ENCODE results near the gene HK3.

HK3 gene, protein sequence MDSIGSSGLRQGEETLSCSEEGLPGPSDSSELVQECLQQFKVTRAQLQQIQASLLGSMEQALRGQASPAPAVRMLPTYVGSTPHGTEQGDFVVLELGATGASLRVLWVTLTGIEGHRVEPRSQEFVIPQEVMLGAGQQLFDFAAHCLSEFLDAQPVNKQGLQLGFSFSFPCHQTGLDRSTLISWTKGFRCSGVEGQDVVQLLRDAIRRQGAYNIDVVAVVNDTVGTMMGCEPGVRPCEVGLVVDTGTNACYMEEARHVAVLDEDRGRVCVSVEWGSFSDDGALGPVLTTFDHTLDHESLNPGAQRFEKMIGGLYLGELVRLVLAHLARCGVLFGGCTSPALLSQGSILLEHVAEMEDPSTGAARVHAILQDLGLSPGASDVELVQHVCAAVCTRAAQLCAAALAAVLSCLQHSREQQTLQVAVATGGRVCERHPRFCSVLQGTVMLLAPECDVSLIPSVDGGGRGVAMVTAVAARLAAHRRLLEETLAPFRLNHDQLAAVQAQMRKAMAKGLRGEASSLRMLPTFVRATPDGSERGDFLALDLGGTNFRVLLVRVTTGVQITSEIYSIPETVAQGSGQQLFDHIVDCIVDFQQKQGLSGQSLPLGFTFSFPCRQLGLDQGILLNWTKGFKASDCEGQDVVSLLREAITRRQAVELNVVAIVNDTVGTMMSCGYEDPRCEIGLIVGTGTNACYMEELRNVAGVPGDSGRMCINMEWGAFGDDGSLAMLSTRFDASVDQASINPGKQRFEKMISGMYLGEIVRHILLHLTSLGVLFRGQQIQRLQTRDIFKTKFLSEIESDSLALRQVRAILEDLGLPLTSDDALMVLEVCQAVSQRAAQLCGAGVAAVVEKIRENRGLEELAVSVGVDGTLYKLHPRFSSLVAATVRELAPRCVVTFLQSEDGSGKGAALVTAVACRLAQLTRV

DNA sequence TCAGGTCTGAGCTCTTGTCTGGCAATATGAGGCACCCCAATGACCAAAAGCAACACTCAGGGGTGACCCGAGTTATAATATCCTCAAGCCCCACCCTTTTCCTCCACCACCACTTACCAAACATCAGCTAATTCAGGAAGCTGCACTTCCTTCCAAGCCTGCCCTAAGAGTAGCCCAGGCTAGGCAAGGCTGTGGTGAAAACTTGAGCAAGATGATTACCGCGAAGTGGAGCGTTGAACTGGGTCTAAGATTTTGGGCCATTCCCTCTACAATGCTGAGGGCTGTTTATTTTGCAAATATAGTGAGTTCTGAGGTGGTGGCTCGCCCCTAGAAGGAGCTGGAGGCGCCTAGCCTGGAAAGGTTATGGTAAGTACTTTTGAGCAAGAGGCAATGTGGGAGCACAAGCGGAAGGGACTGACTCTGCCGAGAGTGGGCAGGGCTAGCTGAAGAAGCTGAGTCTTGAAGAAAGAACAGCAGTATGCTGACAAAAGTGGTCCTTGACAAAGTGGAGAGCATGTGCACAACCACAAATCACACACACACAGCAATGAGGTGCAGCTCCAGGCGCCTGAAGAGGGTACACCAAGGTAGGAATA, at the start of gene HK3:
TSS of gene HK3 (minus strand) at position 51 of the 596 bp plus-strand sequence. CDS start 3,187 bp downstream, outside the sequence.
- DNase-seq, result no peak

- DNase-seq, result no peak
These were observed 49.3 kb upstream of the HK3 start for GRCh38 chr5:176948458-176948857.

- DNase-seq, result no peak
These were observed 48.7 kb upstream of the HK3 start for GRCh38 chr5:176947847-176948246.

- no peak for DNase-seq
These were observed 45.1 kb upstream of the HK3 start for GRCh38 chr5:176944268-176944667.

GRCh38 chr5:176943816-176944215, 44.7 kb upstream of the HK3 start:
- no peak for DNase-seq

GRCh38 chr5:176941951-176942350, 42.8 kb upstream of the HK3 start:
- DNase-seq, result no peak

GRCh38 chr5:176938472-176938871, 39.3 kb upstream of the HK3 start:
- DNase-seq, result no peak

DNA sequence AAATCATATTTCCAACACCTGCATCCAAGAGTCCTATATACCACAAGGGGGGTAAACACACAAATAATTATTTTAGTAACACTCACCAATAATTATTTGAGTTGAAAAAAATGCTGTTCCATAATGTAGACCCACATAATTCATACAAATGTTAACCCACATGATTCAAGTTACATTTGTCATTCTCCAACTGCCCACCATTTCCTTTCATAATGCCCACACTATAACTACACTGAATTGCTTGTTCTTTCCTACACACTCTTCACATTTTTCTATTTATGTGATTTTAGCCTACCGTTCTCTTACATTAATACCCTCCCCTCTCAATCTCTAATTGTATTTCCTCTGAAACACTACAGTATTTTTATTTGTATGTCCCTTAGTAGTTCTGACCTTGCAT, 35.9 kb upstream of the HK3 start:
- no peak for DNase-seq

DNA sequence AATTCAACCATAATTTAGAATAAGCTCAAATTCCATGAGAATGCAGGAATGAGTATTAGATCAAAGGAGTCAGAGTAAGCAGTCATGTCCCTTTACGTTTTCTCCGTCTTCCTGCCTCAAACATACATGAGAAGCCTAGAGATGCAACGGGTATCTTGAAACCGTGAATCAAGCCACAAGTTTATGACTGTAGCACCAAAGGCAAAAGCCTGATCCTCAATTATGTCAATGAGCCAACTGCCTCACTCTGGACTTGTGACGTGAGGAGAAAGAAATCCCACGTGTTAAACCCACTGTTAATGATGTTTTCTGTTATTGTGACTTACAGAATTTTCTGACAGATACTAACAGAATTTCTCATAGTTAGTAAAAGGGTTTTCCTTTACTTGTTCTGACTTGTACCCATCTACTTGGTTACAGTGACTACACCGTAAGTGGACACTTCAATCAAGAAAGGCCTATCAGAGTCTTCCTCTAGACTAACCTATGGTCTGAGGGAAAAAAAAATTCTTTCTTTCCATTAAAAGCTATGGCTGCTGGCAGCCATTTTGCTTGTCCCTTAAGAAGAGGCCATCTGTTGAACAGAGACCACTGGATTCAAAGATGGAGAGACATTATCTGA, 35.3 kb upstream of the HK3 start:
- no peak for DNase-seq

- no peak for DNase-seq
These were observed 30.5 kb upstream of the HK3 start for GRCh38 chr5:176929654-176930053.

DNA sequence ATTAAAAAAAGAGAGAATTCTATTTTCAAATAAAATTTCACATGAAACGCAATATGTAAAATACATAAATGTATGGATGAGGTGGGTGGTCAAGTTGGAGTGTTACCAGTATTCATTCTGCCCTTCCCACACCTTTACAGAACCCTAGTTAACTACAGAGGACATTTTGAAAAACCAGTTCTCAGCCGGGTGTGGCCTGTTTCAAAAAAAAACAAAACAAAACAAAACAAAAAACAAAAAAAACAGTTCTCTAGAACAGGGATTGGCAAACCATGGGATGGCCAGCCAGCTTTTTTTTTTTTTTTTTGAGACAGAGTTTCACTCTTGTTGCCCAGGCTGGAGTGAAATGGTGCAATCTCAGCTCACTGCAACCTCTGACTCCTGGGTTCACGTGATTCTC, 28.4 kb upstream of the HK3 start:
- DNase-seq, result no peak

DNA sequence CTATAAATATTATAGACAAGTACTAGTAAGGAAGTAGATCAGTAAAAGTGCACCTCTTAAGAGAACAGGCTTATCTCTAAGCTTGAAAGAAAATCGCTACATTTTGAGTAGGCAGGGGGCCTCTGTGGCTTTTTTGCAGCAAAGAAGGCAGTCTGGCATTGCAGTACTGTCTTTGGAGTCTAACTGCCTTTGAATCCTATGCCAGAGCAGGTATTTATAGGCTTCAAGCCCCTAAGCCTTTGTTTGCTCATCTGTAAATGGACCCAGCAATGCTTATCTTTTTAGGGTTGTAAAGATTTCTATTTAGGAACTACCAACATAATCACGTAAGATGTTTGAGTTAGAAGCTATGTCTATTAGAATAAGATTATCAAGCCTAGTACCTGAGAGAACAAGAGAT, 23.7 kb upstream of the HK3 start:
- DNase-seq, result no peak

DNA sequence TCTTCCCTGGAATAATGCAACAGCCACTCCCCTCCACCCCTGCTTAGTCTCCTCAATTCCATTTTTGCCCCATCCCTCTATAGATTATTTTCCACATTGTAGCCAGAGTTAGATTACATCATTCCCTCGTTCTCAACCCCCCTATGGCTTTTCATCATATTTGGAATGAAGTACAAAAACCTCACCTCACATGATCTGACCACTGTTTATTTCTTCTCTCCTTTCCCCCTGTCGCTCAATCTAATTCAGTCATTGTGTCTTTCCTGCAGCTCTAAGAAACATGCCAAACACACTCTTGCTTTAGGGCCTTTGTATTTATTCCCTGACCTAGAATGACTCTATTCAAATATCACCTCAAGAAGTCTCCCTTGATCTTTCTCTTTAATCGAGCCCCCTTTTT, 22.6 kb upstream of the HK3 start:
- no peak for DNase-seq

GRCh38 chr5:176918613-176919012, 19.5 kb upstream of the HK3 start:
- DNase-seq, result no peak

GRCh38 chr5:176916337-176916736, 17.2 kb upstream of the HK3 start:
- peak; percentile 63 for DNase-seq

GRCh38 chr5:176915906-176916305, 16.8 kb upstream of the HK3 start:
- DNase-seq, result no peak

GRCh38 chr5:176912115-176912514, 13.0 kb upstream of the HK3 start:
- DNase-seq, result no peak

DNA sequence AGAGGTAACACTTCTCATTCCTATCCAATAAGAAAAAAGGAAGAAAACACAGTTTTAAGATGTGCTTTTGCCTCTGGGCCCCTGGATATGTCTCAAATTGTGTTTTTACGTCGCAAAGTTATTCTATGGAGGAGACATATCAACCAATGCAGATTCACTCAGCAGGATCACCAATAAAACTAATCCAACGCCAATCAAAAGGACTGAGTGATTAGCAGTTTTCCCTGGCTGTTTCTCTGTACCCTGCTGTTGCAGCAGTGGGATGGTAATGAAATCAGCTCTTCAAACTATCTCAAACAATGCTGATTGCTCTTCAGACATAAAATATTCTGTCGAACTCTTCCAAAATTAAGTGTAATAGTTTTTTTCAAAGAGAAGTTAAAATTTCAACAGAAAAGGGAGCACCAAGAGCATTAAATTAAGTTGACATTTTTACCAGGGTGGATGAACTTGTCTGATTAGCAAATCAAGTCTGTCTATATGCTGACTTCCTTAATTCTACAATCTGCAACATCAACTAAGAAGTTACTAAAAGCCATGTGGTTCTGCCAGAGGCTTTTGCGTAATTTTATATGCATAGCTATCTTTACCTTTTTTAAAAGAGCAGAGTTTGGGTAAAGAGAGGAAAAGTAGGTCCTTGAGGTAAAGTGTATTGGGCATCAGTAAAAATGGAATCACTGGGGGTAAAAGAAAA, 9.7 kb upstream of the HK3 start:
- no peak for DNase-seq

DNA sequence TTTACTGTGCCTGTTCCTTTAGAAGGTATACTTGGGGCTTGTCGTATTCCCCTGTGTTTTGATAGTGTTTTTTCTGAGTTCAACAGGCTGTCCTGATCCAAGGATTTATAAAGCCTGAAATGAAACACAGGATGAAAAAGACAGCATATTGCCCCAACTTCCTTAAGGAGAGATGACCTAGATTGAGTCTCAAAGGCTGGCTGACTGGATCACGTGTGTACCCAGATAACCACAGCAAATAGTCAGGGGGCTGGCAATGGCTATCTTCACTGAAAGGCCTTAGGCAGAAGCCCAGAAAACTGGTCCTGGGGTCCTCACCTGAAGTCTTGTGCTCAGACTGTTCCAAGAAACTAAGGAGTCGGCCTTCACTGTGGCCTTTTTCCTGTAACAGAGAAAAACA, 7.7 kb upstream of the HK3 start:
- no peak for DNase-seq

DNA sequence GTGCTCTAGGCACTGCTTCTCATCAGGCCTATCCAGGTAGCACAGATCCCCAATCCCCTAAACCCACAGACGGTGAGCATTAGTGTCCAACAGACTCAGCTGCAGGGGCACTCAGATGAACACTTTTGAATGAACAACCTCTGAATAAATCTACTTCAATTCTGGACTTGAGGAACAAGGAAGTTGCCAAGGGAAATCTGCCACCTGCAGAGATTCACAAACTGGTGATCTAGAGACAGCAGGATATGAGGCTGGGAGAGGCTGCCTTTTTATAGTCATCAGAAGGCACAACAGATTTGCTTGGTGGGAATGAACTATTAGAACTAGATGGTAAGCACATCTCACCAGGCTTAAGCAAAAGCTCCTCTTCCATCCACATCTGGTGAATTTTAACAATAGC, 7.0 kb upstream of the HK3 start:
- no peak for DNase-seq

- no peak for DNase-seq
These were observed 5.1 kb upstream of the HK3 start for GRCh38 chr5:176904276-176904675.

DNA sequence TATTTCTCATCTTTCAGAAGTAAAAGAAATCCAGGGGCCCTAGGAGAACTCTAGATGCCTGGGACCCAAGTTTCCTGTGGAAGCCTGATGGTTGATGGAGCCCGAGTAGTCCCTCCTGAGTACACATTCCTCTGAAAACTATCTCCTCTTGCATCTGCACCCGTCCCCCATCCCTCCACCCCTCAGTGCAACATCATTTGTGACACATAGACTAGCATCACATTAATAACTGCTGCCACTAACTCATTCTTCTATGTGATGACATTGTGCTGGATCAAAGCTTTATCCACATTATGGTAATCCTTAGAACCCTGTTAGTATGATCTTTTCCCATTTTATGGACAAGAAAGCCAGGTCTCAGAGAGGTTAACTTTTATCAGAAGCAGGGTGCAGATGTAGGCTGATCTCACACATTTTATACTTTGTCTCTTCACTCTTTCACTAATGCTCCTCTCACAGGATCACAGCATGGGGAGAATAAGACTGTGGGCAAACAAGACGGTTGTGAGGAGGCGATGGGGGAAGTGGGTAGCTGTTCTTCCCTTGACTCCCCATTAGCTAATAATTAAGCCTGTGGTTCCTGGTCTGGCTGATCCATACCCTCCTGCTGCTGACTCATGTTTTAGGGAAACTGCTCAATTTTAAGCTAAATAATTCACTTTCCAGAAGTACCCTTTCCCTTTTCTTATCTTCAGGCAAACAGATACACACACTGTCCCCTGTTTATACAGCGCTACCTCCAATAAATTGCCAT, 3.9 kb upstream of the HK3 start:
- no peak for DNase-seq

All from NCI-H146 (cell line).